Heart left ventricle (tissue), 13 donors: ENCODE measurements around the gene RNU11.
A peak's percentile ranks its signal among the peaks of the same experiment; 100 is the strongest.
"Not testable (repeated sequence)": the region's sequence is repeated elsewhere in the genome, so short reads cannot be mapped to it uniquely, and the experiment has no call there.

Source experiments
- CTCF ChIP-seq, 12 donors: fragments of 200-600 bp; sonication (generic) in 4 of 12; IDR thresholded peaks; one replicate each; pipeline versions ENCODE4 v1.5.0 to v1.8.0; 2018 to 2022; ENCODE audit warnings: antibody characterized with exemption in 12 of 12, mild to moderate bottlenecking in 5 of 12
- POLR2A ChIP-seq, 2 donors: fragments of 450-650 bp; IDR thresholded peaks; one replicate each; pipeline ENCODE4 v1.6.1; 2017; ENCODE audit warnings: antibody characterized with exemption in 2 of 2, mild to moderate bottlenecking in 2 of 2, moderate library complexity in 2 of 2
- donor health status: ischemic (EF 13 %, LVEDD 7.1; RV severe dilation, severe dysfunction).
- donor health status: DM: no; HTN: yes; CAD: no.
- donor health status: DM: no; HTN: no; CAD: no.
- donor health status: ischemic (EF 25% LVEDD 6.9; RV normal size, moderate dysfunction).
- donor health status: ischemic (EF 25% LVEDD 5.7; RV mildly dilated, moderate dysfunction).
- donor health status: ischemic (EF 35%, LVEDD 5.7; RV mildly dilated, moderate dysfunction).
- donor health status: nonischemic (EF 11% LVEDD 7.7; RV severe dilation, severe dysfunction).
- donor health status: DM: yes; HTN: yes; CAD: no.
- donor health status: PGD.
- donor health status: ischemic (EF 29% LVEDD 5.4; RV normal size, mild dysfunction).
- donor health status: nonischemic (EF 23%, LVEDD 6.1; RV moderate dilation, normal function).

DNA sequence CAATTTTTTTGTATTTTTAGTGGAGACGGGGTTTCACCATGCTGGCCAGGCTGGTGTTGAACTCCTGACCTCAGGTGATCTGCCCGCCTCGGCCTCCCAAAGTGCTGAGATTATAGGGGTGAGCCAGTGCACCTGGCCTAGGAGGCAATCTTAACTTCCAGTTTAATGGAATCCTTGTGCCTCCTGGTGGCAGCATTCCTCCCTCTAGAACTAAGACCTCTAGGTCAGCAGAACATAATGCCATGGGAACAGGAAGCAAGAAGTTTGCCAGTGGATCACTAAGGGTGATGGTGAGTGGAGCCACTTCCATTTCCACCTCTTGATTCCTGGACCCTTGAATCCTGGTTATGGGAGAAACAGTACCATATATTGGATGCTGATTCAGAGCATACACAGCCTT lies 5.5 kb downstream of the RNU11 start:
- peak in 1 of 12 donors; percentile 13 for TF ChIP-seq CTCF (IDR thresholded peaks at IDR 0.05)
- not testable (repeated sequence) for TF ChIP-seq POLR2A (IDR thresholded peaks at IDR 0.05)
